GM20000 (cell line): ENCODE data around the gene ZFR.
"Not testable (repeated sequence)": the region's sequence is repeated elsewhere in the genome, so short reads cannot be mapped to it uniquely, and the experiment has no call there.

Experiments
- DNase-seq: peaks from one replicate; pipeline ENCODE4 v3.0.0; 2012; ENCODE audit warnings: low spot score
- CTCF ChIP-seq: IDR thresholded peaks from 2 replicates; pipeline ENCODE4 v1.5.1; 2012; ENCODE audit warnings: mild to moderate bottlenecking, control low read depth; ENCODE audit errors: extremely low read depth, missing control alignments

ZFR gene

GRCh38 chr5:32461441-32462120 lies 17.0 kb upstream of the ZFR start:
- DNase-seq: no peak
- no peak for TF ChIP-seq CTCF

GRCh38 chr5:32460702-32461101 lies 16.2 kb upstream of the ZFR start:
- TF ChIP-seq CTCF: no peak
- DNase-seq: no peak

- TF ChIP-seq CTCF: no peak
- no peak for DNase-seq
Measured at GRCh38 chr5:32458880-32459495, 14.4 kb upstream of the ZFR start.

GRCh38 chr5:32455311-32455710 lies 10.8 kb upstream of the ZFR start:
- no peak for TF ChIP-seq CTCF
- DNase-seq: no peak

- no peak for TF ChIP-seq CTCF
- DNase-seq: no peak
Measured at GRCh38 chr5:32454821-32455220, 10.3 kb upstream of the ZFR start.

GRCh38 chr5:32453916-32454315 lies 9.4 kb upstream of the ZFR start:
- no peak for TF ChIP-seq CTCF
- no peak for DNase-seq

- not testable (repeated sequence) for DNase-seq
Measured at GRCh38 chr5:32452316-32452715, 7.8 kb upstream of the ZFR start.

GRCh38 chr5:32450952-32451351 lies 6.4 kb upstream of the ZFR start:
- no peak for TF ChIP-seq CTCF
- DNase-seq: no peak
